NCI-H1694 (cell line): ENCODE measurements around the gene ABCG5.

Source experiments
- DNase-seq: peaks from one replicate; lab custom pipeline; 2025; lab: John Stamatoyannopoulos, UW

The ABCG5 gene

DNA sequence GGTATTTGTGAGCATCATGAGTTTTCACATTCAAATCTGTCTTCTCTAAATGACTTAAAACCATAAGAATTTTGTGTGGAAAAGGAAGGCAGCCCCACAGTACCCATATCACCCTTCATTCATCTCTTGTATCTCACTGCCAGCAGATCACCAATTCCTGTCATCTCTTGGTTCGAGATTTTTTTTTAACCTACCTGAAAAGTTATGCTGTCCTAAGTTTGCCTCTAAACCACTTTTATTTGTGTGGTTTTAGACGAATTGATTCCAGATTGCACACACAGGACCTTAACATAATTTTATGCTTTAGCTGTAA lies 32.0 kb downstream of the ABCG5 start:
- no peak for DNase-seq

DNA sequence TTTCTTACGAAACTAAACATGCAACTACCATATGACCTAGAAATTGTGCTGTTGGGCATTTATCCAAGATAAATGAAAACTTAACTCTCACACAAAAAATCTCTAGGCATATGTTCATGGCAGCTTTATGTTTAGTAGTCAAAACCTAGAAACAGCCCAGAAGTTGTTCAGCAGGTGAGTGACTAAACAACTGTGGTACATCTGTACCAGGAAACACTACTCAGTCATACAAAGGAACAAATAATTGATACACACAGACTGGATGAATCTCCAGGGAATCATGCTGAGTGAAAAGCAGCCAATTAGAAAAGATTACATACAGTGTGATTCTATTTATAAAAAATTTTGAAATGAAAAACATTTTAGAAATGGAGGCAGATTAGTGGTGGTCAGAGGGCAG lies 35.5 kb downstream of the ABCG5 start:
- no peak for DNase-seq

DNA sequence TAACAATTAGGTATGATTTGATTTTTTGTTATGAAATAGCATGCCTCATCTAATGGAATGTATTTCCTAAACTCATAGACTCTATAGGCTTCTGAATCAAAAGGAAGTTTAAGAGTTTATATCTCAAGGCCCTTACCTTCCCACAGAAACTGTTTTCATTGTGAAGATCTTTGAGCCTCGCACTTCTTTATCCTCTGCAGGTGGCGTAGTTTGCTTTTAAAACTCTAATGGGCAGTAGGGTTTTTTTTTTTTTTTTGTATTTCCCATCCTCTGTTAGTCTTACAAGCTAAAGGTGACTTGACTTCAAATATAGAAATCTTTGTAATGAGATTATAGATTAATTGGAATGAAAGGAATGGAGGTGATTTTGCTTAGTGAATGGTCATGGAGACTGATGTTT lies 36.5 kb downstream of the ABCG5 start:
- DNase-seq = no peak

DNA sequence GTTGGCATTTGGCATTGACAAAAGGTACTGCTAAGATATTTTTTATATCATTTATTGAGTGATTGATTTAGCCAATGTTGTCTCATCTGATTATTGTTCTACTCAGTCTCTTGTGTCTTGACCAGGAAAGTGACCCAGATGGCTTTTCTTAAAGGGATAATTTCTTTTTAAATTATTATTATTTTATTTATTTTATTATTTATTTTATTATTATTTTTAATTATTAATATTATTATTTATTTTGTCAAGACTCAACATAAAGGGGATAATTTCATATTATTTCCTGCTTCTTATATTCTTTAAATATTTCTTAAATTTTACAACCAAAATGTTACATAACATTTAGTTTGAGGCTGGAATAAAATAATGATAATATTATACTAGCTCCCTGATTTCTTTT lies 37.7 kb downstream of the ABCG5 start:
- no peak for DNase-seq

DNA sequence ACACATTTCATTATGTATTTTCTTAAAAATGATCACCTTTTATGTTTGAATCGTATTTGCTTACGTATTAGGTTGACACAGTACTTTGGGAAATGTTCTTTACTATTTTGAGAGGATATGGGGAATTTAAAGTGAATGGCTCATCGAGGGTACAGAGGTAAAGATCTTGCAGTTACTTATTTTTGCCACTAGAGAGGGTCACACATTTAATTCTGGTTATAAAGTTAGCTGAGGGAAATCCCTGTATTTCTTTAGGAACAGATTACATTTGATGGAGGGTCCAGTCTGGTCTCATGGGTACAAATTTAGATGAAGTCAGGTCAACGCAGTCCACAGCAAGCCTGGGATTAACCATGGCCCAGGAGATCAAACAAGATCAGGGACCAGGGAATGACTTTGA lies 40.3 kb downstream of the ABCG5 start:
- no peak for DNase-seq

DNA sequence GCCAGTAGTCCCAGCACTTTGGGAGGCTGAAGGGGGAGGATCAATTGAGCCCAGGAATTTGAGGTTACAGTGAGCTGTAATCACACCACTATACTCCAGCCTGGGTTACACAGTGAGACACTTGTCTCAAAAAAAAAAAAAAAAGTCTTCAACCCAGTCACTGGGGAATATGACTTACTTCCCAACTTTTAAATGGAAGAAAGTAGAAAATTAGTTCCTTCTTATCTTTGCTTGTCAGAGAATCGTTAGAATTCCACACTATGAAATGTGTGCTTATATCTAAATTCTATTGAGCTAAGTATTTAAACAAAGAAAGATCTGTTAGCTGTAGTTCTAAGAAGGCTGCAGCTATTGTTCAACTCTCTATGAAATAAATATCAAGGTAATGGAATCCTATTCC lies 42.4 kb downstream of the ABCG5 start:
- DNase-seq = no peak

DNA sequence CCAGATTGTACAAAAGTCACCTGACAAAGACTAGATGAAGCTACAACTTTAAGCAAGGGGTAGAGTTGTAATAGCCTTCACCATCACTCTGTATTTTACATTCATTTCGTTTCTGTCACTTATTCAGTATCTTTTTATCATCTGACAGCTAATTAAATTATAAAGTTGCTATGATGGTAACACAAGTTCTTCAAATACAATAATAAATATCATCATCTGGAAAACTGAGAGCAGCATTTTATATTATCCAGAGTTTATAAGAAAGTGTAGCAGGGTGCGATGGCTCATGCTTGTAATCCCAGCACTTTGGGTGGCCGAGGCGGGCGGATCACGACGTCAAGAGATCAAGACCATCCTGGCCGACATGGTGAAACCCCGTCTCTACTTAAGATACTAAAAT lies 43.7 kb downstream of the ABCG5 start:
- DNase-seq = no peak

DNA sequence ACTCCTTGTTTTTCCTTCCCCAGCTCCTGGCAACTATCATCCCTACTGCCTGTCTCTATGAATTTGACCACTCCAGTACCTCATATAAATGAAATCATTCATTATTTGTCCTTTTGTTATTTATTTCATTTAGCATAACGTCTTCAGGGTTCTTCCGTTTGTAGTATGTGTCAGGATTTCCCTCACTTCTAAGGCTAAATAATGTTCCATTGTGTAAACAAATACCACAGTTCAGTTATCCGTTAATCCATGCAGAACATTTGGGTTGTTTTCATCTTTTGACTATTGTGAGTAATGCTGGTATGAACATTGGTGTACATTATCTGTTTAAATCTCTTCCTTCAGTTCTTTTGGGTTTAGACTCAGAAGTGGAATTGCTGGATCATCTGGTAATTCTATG lies 46.0 kb downstream of the ABCG5 start:
- DNase-seq = no peak

DNA sequence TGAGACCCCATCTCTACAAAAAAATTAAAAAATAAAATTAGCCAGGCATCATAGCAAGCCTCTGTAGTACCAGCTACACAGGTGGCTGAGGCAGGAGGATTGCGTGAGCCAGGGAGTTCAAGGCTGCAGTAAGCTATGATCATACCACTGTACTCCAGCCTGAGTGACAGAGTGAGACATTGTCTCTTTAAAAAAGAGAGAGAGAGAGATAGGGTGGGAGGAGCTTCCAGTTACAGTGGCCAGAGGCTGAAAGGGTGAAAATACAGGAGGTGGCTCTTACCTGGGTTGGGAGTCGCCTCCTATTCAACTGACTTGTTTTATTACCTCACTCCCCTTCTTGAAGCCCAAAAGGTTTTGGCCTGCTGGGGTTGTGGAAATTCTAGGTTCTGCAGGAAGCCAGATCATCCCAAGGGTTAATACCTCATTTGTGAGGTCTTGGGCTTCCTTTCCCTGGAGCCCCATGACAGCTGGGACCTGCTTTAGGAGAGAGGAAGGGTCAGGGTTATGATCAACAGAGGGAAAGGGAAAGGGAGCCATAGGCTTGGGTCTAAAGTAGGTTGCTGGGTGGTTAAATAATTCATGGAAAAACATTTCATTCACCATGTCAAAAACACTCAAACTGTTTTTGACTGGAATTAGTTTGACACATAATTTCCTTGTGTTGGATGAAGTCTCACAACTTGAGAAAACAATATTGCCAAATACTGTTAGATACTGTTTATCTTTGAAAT lies 47.4 kb downstream of the ABCG5 start:
- DNase-seq = no peak

DNA sequence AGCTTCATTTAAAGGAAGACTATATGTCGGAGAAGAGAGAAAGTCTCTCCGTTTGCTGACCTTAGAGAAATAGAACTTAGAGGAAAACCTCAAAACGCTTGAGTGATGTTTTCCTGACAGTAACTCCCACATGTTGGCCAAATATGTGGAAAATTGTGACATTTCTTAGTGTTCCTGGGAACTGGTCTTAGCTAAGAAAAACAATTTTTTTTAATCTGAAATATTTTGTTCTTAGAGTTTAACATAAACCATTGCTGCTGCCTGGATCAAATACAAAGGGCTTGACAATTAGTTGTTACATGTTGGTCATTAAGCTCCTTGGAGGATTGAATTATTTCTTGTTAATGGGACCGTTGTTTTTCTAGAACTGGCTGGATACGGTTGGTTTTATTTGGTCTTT lies 48.5 kb downstream of the ABCG5 start:
- no peak for DNase-seq

DNA sequence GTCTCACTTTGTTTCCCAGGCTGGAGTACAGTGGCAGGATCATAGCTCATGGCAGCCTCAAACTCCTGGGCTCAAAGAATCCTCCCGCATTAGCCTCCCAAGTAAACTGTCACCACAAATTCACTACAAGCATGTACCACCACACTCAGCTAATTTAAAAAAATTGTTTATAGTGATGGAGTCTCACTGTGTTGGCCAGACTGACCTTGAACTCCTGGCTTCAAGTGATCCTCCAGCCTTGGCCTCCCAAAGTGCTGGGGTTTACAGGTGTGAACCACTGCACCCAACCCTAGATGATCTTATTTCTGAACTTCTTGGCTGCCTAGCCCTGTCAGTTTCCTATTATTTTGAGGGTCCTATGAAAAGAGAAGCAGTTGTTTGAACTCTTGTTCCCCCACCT lies 50.0 kb downstream of the ABCG5 start:
- DNase-seq = no peak

DNA sequence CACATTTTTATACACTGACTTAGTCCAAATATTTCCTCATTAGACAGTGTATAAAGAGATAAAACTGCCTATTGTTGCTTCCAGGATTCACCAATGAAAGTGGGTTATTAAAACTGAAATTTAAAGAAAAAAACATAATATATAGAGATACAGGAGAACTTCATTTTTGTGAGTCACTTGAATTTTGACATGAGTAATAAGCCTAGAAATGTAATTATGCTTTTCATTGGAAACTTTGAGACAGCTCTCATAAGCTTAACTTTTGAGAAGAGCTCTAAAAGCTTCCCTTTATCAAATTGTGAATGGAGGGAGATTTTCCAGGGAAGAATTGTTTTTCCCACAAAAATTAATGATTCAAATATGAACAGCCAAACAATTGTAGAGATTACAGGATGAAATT lies 50.7 kb downstream of the ABCG5 start:
- DNase-seq = no peak

DNA sequence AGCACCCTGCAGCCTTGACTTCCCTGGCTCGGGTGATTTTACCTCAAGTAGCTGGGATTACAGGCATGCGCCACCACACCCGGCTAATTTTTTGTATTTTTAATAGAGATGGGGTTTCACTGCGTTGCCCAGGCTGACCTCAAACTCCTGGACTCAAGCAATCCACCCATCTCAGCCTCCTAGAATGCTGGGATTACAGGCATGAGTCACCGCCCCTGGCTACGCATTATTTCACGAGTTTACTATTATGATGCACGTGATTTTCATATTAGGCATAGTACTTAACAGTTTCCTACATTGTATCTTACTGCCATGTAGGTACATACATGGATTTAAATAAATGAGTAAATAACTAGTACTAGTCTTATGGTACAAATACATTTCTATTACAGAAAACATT lies 60.4 kb downstream of the ABCG5 start:
- DNase-seq = no peak

DNA sequence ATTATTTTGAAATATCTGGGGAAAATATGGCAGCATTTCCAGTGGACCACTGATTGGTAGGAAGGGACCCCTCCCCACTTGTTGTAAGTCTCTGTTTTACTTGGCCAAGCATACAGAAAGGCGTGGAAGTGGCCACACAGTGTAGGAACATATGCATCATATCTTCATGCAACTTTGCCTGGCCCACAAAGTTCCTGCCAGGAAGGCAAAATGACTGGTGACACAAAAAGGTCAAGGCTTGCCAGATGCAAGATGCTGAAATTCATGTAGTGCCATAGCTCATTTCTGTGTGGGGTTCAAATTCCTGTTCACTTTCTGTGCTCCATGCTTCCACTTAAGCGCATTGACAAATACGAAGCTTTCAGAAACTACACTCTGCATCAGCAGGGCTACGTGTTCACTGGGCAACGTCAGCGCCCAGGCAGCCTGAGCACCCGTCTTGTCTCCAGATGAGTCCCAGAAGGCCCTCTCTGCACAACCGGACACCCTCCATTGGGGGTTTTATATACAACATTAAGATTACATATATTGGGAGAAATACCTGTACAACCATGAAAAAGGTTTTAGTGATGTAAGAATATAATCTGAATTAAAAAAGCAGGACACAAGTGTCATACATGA lies 61.2 kb downstream of the ABCG5 start:
- DNase-seq = no peak

DNA sequence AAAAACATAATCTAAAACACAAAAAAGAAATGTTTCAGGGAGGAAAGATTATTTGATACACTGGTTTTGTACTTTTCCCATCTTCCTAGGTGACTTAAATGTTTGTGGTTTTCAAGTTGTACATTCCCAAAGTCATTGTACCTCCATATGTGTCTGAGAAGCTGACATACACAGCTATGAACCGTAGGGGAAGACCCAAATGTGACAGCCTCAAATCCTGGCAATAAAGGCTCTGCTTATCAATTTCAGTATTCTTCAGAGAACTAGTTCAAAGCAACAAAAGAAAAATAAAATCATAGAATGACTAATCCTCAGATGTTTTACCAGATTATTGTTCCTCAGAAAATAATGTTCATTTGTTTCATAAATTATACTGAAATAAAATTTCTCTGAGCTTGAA lies 62.3 kb downstream of the ABCG5 start:
- no peak for DNase-seq

DNA sequence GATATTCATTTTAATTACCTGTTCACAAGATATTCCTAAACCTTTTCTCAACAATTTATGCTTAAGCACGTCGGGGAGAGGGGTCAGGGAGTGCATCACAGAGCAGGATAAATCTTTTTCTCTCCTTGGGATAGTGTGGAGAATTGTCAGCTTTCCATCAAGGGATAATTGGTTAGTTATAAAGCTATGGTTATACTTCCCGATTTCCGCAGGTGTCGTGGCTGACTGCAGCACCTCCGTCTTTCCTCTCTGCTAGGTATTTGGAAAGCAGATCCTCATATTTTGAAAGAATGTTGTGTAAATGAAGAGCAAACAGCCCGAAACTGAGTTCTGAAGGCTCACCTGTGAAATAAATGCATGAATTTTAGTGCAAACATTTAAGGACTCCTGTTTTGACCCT lies 64.0 kb downstream of the ABCG5 start:
- no peak for DNase-seq

DNA sequence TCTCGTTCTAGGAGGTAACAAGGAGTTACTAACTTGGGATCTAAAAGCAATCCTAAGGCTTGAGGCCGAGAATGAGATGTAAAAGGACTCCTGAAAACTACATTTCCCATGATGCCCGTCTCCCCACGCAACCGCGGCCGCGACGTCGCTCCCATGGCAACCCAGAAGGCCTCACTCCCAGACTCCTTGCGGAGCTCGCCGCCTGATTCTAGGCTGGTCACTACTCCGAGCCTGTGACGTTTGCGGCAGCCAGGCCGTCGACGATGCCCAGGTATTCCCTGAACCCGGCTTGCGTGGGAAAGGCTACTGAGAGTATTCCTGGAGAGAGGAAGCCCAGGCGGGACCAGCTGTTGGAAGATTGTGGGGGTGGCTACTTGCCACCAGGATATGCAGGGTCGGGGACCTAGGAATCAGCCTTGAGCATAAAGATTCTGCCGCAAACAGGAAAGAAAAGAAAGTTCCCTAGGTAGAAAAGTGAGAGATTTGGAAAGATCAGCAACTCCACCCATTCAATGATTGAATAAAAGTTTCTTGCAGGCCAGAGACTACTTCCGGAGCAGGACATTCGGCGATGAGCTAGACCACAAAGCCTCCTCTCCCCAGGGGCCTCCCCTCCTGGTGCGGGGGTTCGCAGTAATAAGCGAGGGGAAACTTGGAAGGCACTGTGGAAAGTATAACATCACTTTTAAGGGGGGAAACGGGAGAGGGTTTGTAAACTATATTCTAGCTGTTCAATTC lies 64.6 kb downstream of the ABCG5 start, which contains the start of gene DYNC2LI1:
Gene DYNC2LI1, plus strand, starts transcription at position 164 of the 738 bp plus-strand sequence. Its CDS starts 100 bp downstream, at position 264.
- DNase-seq = peak; percentile 47

DNA sequence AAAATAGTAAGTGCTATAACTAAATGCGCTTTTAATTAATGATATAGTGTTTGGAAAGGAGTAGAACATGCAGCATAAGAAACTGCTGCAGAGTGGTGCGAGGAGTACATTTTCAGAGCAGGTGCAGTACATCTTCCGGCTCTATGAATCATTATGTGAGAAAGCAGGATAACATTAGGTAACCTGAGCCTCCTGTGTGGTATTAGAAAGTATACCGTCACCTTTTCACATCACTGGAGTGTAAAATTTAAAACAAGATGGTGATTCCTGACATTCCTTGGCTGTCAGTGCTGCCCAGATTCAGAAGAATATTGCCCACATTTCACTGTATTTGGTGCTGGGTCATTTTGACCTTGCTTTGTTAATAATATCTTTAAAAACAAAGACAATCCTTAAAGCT lies 72.6 kb downstream of the ABCG5 start:
- DNase-seq = no peak

DNA sequence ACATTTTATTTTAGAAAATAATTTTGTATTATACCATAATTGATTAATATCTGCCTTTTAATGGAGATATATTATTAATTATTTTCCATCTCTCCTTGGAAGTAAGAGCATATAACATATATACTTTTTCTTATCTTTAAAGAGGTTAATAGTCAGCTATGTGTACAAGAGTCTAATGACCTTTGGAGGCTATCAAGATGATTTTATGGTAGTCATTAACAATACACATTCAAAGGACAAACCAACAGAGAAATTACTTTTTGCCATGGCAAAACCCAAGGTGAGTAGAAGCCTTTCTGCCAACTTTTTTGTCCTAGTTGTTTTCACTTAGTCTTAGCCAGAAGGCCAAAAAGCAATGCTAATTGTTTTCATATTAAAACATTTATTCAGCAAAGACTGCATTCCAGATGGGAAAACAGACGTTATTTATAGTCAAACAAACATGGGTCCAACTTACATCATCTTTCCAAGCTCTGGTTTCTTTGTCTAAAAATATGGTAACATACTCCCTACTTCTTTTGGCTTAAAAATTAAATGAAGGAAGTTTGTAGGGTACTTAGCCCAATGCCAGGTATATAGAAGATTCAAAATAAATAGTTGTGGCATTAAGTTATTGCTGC lies 74.4 kb downstream of the ABCG5 start:
- peak; percentile 87 for DNase-seq

DNA sequence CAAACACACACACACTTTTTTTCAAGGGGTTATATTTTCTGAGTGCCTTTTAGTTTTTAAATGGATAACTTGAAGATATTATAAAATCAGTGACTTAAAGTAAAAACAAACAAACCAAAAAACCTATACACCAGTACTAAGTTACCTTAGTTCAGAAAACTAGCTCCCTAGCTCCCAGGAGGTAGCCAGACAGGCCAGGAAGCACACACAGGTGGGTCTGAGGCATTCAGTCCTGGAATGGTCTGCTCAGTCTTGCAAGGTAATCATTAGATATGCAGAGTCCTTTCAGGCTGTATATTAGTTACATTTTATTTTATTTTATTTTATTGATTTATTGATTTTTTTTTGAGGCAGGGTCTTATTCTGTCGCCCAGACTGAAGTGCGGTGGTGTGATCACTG lies 75.5 kb downstream of the ABCG5 start:
- DNase-seq = no peak
